Karpas-422 (cell line): ENCODE measurements around the gene NAGS. TPM values are rescaled to one million over a fixed set of nuclear protein-coding genes. Genes with fewer than 3 reads are reported as not detected.

Experiments
- DNase-seq: peaks from one replicate; pipeline ENCODE4 v3.0.0-alpha.2; 2015
- H2AFZ ChIP-seq: fragments of 200-600 bp; sonication (generic); 2 replicates; pipeline ENCODE4 v1.6.1; 2014; ENCODE audit warnings: antibody characterized with exemption, low read length, mixed read lengths
- H3K27ac ChIP-seq: fragments of 200-600 bp; sonication (generic); 2 replicates; pipeline ENCODE4 v1.5.1; 2014; ENCODE audit warnings: mild to moderate bottlenecking, low read length, moderate library complexity
- H3K27me3 ChIP-seq: fragments of 200-600 bp; sonication (generic); 2 replicates; pipeline ENCODE4 v1.6.1; 2014; ENCODE audit warnings: low read length, mixed read lengths
- H3K36me3 ChIP-seq: fragments of 200-600 bp; sonication (generic); 2 replicates; pipeline ENCODE4 v1.6.1; 2014; ENCODE audit warnings: low read length, mixed read lengths; ENCODE audit not compliant: insufficient read depth
- H3K4me1 ChIP-seq: fragments of 200-600 bp; sonication (generic); 2 replicates; pipeline ENCODE4 v1.6.1; 2014; ENCODE audit warnings: mild to moderate bottlenecking, low read length, mixed read lengths
- H3K4me2 ChIP-seq: fragments of 200-600 bp; sonication (generic); 2 replicates; pipeline ENCODE4 v1.6.1; 2014; ENCODE audit warnings: low read length, low read depth, mild to moderate bottlenecking; ENCODE audit not compliant: poor library complexity, severe bottlenecking
- H3K4me3 ChIP-seq: fragments of 200-600 bp; sonication (generic); 2 replicates; pipeline ENCODE4 v1.5.1; 2014; ENCODE audit warnings: mild to moderate bottlenecking, antibody characterized with exemption, low read length, mixed read lengths
- H3K79me2 ChIP-seq: fragments of 200-600 bp; sonication (generic); 2 replicates; pipeline ENCODE4 v1.6.1; 2014; ENCODE audit warnings: mild to moderate bottlenecking, low read length, mixed read lengths
- H3K9ac ChIP-seq: fragments of 200-600 bp; sonication (generic); 2 replicates; pipeline ENCODE4 v1.6.0; 2014; ENCODE audit warnings: low read length
- H3K9me2 ChIP-seq: fragments of 200-600 bp; sonication (generic), shearing (Covaris generic); replicated peaks from 2 replicates; pipeline ENCODE4 v1.6.0; 2014; ENCODE audit warnings: mild to moderate bottlenecking, low read length, moderate library complexity; ENCODE audit not compliant: insufficient read depth
- H3K9me3 ChIP-seq: fragments of 300-700, 200-600 bp; sonication (generic); 2 replicates; pipeline ENCODE4 v1.6.1; 2014; ENCODE audit warnings: low read length, mixed read lengths
- H4K20me1 ChIP-seq: fragments of 200-600 bp; sonication (generic); 2 replicates; pipeline ENCODE4 v1.6.1; 2014; ENCODE audit warnings: mild to moderate bottlenecking, antibody characterized with exemption, low read length, low read depth; ENCODE audit not compliant: insufficient read depth
- total RNA-seq: library from RNA; depleted of rRNA; stranded (reverse); fragments of >200 nt; shearing (Covaris generic); gene quantifications from 2 replicates; pipeline ENCODE4 v1.2.3, GENCODE V29; 2014; ENCODE audit warnings: low replicate concordance

The NAGS gene
- total RNA-seq, 1 experiment from 2014 or later, result 4.3 TPM

- no peaks in the 10 kb centered on the region for H3K27me3 ChIP-seq
- H4K20me1 ChIP-seq, result no peaks in the 10 kb centered on the region
- H3K4me3 ChIP-seq, result peak overlapping the region; percentile 76
- H3K4me2 ChIP-seq, result peak overlapping the region; percentile 88
- peak; percentile 56 for DNase-seq
- no peaks in the 10 kb centered on the region for H3K79me2 ChIP-seq
- peaks cover 31% of the 10 kb centered on the region for H3K4me1 ChIP-seq
- H3K36me3 ChIP-seq, result no peaks in the 10 kb centered on the region
- H3K9me2 ChIP-seq, result no peaks in the 10 kb centered on the region
- H3K27ac ChIP-seq, result peak overlapping the region; percentile 50
- peak overlapping the region; percentile 75 for H3K9ac ChIP-seq
- H3K9me3 ChIP-seq, result no peaks in the 10 kb centered on the region
- H2AFZ ChIP-seq, result peak overlapping the region; percentile 51; the same call in 1 of the 2 replicates
Measured at GRCh38 chr17:44007346-44008204, 3.2 kb downstream of the NAGS start.

GRCh38 chr17:44008205-44008909, 3.9 kb downstream of the NAGS start:
- Histone ChIP-seq H4K20me1 (no peaks in the 10 kb centered on the region), H3K4me2 (peak overlapping the region; percentile 88), H3K79me2 (no peaks in the 10 kb centered on the region), H3K9me2 (no peaks in the 10 kb centered on the region), H3K27ac (peak overlapping the region; percentile 50), H2AFZ (no peak overlapping the region), H3K9me3 (no peaks in the 10 kb centered on the region), H3K9ac (peak overlapping the region; percentile 75), H3K36me3 (no peaks in the 10 kb centered on the region), H3K4me1 (peaks cover 31% of the 10 kb centered on the region), H3K27me3 (no peaks in the 10 kb centered on the region), H3K4me3 (peak overlapping the region; percentile 76)
- DNase-seq, result peak; percentile 73

GRCh38 chr17:44010966-44011647, 6.7 kb downstream of the NAGS start:
- peaks cover 42% of the 10 kb centered on the region for H3K4me1 ChIP-seq
- no peak overlapping the region for H2AFZ ChIP-seq
- no peaks in the 10 kb centered on the region for H4K20me1 ChIP-seq
- H3K9me2 ChIP-seq, result no peaks in the 10 kb centered on the region
- no peak overlapping the region for H3K9ac ChIP-seq
- no peaks in the 10 kb centered on the region for H3K36me3 ChIP-seq
- no peak overlapping the region for H3K4me2 ChIP-seq
- no peaks in the 10 kb centered on the region for H3K27me3 ChIP-seq
- peaks cover 12% of the 10 kb centered on the region for H3K79me2 ChIP-seq
- DNase-seq, result no peak
- H3K27ac ChIP-seq, result no peak overlapping the region
- no peaks in the 10 kb centered on the region for H3K9me3 ChIP-seq
- no peak overlapping the region for H3K4me3 ChIP-seq

GRCh38 chr17:44011876-44012275, 7.5 kb downstream of the NAGS start:
- no peaks in the 10 kb centered on the region for H3K36me3 ChIP-seq
- H3K27me3 ChIP-seq, result no peaks in the 10 kb centered on the region
- H4K20me1 ChIP-seq, result no peaks in the 10 kb centered on the region
- no peaks in the 10 kb centered on the region for H3K9me2 ChIP-seq
- H2AFZ ChIP-seq, result no peak overlapping the region
- H3K4me3 ChIP-seq, result no peak overlapping the region
- H3K9me3 ChIP-seq, result no peaks in the 10 kb centered on the region
- DNase-seq, result no peak
- H3K4me2 ChIP-seq, result no peak overlapping the region
- H3K79me2 ChIP-seq, result peaks cover 12% of the 10 kb centered on the region
- H3K27ac ChIP-seq, result no peak overlapping the region
- H3K4me1 ChIP-seq, result peaks cover 39% of the 10 kb centered on the region
- no peak overlapping the region for H3K9ac ChIP-seq

- Histone ChIP-seq H3K9me2 (no peaks in the 10 kb centered on the region), H3K27ac (no peak overlapping the region), H3K4me2 (no peak overlapping the region), H3K79me2 (peaks cover 12% of the 10 kb centered on the region), H3K9ac (no peak overlapping the region), H3K4me3 (no peak overlapping the region), H3K27me3 (no peaks in the 10 kb centered on the region), H3K36me3 (no peaks in the 10 kb centered on the region), H3K4me1 (peaks cover 35% of the 10 kb centered on the region), H4K20me1 (no peaks in the 10 kb centered on the region), H3K9me3 (no peaks in the 10 kb centered on the region), H2AFZ (no peak overlapping the region)
- DNase-seq, result no peak
Measured at GRCh38 chr17:44012391-44012790, 8.0 kb downstream of the NAGS start.

- H3K9me2 ChIP-seq, result no peaks in the 10 kb centered on the region
- peaks cover 30% of the 10 kb centered on the region for H3K4me1 ChIP-seq
- H3K36me3 ChIP-seq, result no peaks in the 10 kb centered on the region
- no peak overlapping the region for H3K9ac ChIP-seq
- H3K4me3 ChIP-seq, result no peak overlapping the region
- H3K4me2 ChIP-seq, result no peak overlapping the region
- H2AFZ ChIP-seq, result no peak overlapping the region
- no peak for DNase-seq
- H3K9me3 ChIP-seq, result no peaks in the 10 kb centered on the region
- no peak overlapping the region for H3K27ac ChIP-seq
- H4K20me1 ChIP-seq, result no peaks in the 10 kb centered on the region
- peaks cover 12% of the 10 kb centered on the region for H3K79me2 ChIP-seq
- no peaks in the 10 kb centered on the region for H3K27me3 ChIP-seq
Measured at GRCh38 chr17:44012874-44013273, 8.5 kb downstream of the NAGS start.

- Histone ChIP-seq H3K9me2 (no peaks in the 10 kb centered on the region), H3K4me1 (peaks cover 18% of the 10 kb centered on the region), H4K20me1 (no peaks in the 10 kb centered on the region), H3K4me3 (peak overlapping the region; percentile 96), H3K9me3 (no peaks in the 10 kb centered on the region), H2AFZ (peak overlapping the region; percentile 86; the same call in 1 of the 2 replicates), H3K36me3 (no peaks in the 10 kb centered on the region), H3K27me3 (no peaks in the 10 kb centered on the region), H3K4me2 (peak overlapping the region; percentile 90), H3K27ac (no peak overlapping the region), H3K9ac (peak overlapping the region; percentile 92), H3K79me2 (peaks cover 12% of the 10 kb centered on the region)
- no peak for DNase-seq
Measured at GRCh38 chr17:44014133-44014436, 9.7 kb downstream of the NAGS start.
